ACC112 (cell line): Measurements from ENCODE around the gene AZU1.
"Not testable (repeated sequence)": the region's sequence is repeated elsewhere in the genome, so short reads cannot be mapped to it uniquely, and the experiment has no call there.

Experiments used
- H2AFZ ChIP-seq: fragments of 200-600 bp; sonication (generic); one replicate; pipeline ENCODE4 v1.6.0; 2017; ENCODE audit warnings: antibody characterized with exemption, low read length; ENCODE audit not compliant: unreplicated experiment
- H3K27ac ChIP-seq: fragments of 200-600 bp; sonication (generic); 2 replicates; pipeline ENCODE4 v1.5.1; 2014; ENCODE audit warnings: low read depth, mild to moderate bottlenecking, antibody characterized with exemption, low read length, moderate library complexity
- H3K27me3 ChIP-seq: fragments of 200-600 bp; sonication (generic); 2 replicates; pipeline ENCODE4 v1.6.1; 2014; ENCODE audit warnings: mild to moderate bottlenecking, antibody characterized with exemption, low read length, moderate library complexity, mixed read lengths; ENCODE audit not compliant: insufficient read depth
- H3K36me3 ChIP-seq: fragments of 200-600 bp; sonication (generic); 2 replicates; pipeline ENCODE4 v1.6.1; 2016; ENCODE audit warnings: mild to moderate bottlenecking, antibody characterized with exemption, low read length, moderate library complexity, mixed read lengths; ENCODE audit not compliant: insufficient read depth
- H3K4me1 ChIP-seq: fragments of 200-600 bp; sonication (generic); one replicate; pipeline ENCODE4 v1.6.1; 2016; ENCODE audit warnings: low read length, mixed read lengths; ENCODE audit not compliant: insufficient read depth, unreplicated experiment, control insufficient read depth
- H3K4me3 ChIP-seq: fragments of 200-600 bp; sonication (generic); 2 replicates; pipeline ENCODE4 v1.5.1; 2014; ENCODE audit warnings: mild to moderate bottlenecking, low read depth, low read length
- H3K79me2 ChIP-seq: fragments of 200-600 bp; sonication (generic); one replicate; pipeline ENCODE4 v1.6.0; 2016; ENCODE audit warnings: low read length; ENCODE audit not compliant: control insufficient read depth, unreplicated experiment, insufficient read depth

AZU1 gene

GRCh38 chr19:878751-879561 is 51.3 kb downstream of the AZU1 start:
- not testable (repeated sequence) for H3K4me3 ChIP-seq, H3K79me2 ChIP-seq, H3K27me3 ChIP-seq, H3K36me3 ChIP-seq, H3K4me1 ChIP-seq, H3K27ac ChIP-seq, H2AFZ ChIP-seq

GRCh38 chr19:879711-880438 is 52.2 kb downstream of the AZU1 start:
- no peaks in the 10 kb centered on the region for H3K79me2 ChIP-seq
- no peaks in the 10 kb centered on the region for H3K4me1 ChIP-seq
- no peak overlapping the region for H3K27ac ChIP-seq
- H3K27me3 ChIP-seq, result no peaks in the 10 kb centered on the region
- no peak overlapping the region for H2AFZ ChIP-seq
- H3K36me3 ChIP-seq, result peaks cover 5% of the 10 kb centered on the region; the same call in 1 of the 2 replicates
- H3K4me3 ChIP-seq, result no peak overlapping the region
